Forelimb muscle (tissue), 1 donor: ENCODE measurements around the gene TENT5A. TPM values are rescaled to one million over a fixed set of nuclear protein-coding genes. Genes with fewer than 3 reads are reported as not detected.
"Not testable (repeated sequence)": the region's sequence is repeated elsewhere in the genome, so short reads cannot be mapped to it uniquely, and the experiment has no call there.

ENCODE experiments used
- DNase-seq: peaks from one replicate; pipeline ENCODE4 v3.0.0-alpha.2; 2013; ENCODE audit warnings: low read depth
- polyA plus RNA-seq: library from polyadenylated mRNA; unstranded; fragments of 120-200 nt; gene quantifications from one replicate; pipeline ENCODE4 v1.2.1, GENCODE V29; 2013; ENCODE audit not compliant: insufficient read length

The TENT5A gene
- polyA plus RNA-seq, 1 donor = 10.3 TPM

- no peak for DNase-seq
Measured at GRCh38 chr6:81750681-81751387, 1.6 kb downstream of the TENT5A start.

GRCh38 chr6:81750200-81750599, 2.3 kb downstream of the TENT5A start:
- no peak for DNase-seq

- no peak for DNase-seq
Measured at GRCh38 chr6:81749707-81750106, 2.8 kb downstream of the TENT5A start.

GRCh38 chr6:81748994-81749393, 3.5 kb downstream of the TENT5A start:
- no peak for DNase-seq

- no peak for DNase-seq
Measured at GRCh38 chr6:81747327-81747726, 5.2 kb downstream of the TENT5A start.

- no peak for DNase-seq
Measured at GRCh38 chr6:81744131-81744530, 8.3 kb downstream of the TENT5A start.

- DNase-seq = no peak
Measured at GRCh38 chr6:81743649-81744048, 8.8 kb downstream of the TENT5A start.

GRCh38 chr6:81741689-81742088, 10.8 kb downstream of the TENT5A start:
- no peak for DNase-seq

- not testable (repeated sequence) for DNase-seq
Measured at GRCh38 chr6:81740591-81740990, 11.9 kb downstream of the TENT5A start.

- no peak for DNase-seq
Measured at GRCh38 chr6:81739230-81740195, 13.0 kb downstream of the TENT5A start.

- DNase-seq = no peak
Measured at GRCh38 chr6:81736428-81736827, 16.1 kb downstream of the TENT5A start.

- DNase-seq = no peak
Measured at GRCh38 chr6:81735756-81736380, 16.6 kb downstream of the TENT5A start.

GRCh38 chr6:81734500-81735150, 17.9 kb downstream of the TENT5A start:
- DNase-seq = no peak

- DNase-seq = no peak
Measured at GRCh38 chr6:81734081-81734480, 18.4 kb downstream of the TENT5A start.

- no peak for DNase-seq
Measured at GRCh38 chr6:81731814-81732213, 20.7 kb downstream of the TENT5A start.

- no peak for DNase-seq
Measured at GRCh38 chr6:81727876-81728517, 24.5 kb downstream of the TENT5A start.

GRCh38 chr6:81725127-81725526, 27.4 kb downstream of the TENT5A start:
- DNase-seq = no peak

- no peak for DNase-seq
Measured at GRCh38 chr6:81722506-81723223, 29.8 kb downstream of the TENT5A start.

- DNase-seq = no peak
Measured at GRCh38 chr6:81720427-81720826, 32.1 kb downstream of the TENT5A start.

GRCh38 chr6:81718126-81718525, 34.4 kb downstream of the TENT5A start:
- no peak for DNase-seq

GRCh38 chr6:81714684-81715083, 37.8 kb downstream of the TENT5A start:
- no peak for DNase-seq
